Thyroid gland (tissue), 4 donors: ENCODE results near the gene MDFI. TPM values are rescaled to one million over a fixed set of nuclear protein-coding genes. Genes with fewer than 3 reads are reported as not detected.

ENCODE experiments used
- DNase-seq, 2 donors: peaks; one replicate each; pipeline ENCODE4 v3.0.0-alpha.2; 2019
- H3K27ac ChIP-seq, 3 donors: fragments of 200-600 bp; sonication (generic); 1 replicate in 2 of 3; 2 replicates in 1 of 3; pipeline ENCODE4 v1.5.1; 2016 to 2019; ENCODE audit warnings: mild to moderate bottlenecking in 1 of 3, moderate library complexity in 1 of 3
- H3K27me3 ChIP-seq: fragments of 200-600 bp; sonication (generic); one replicate; pipeline ENCODE4 v1.5.1; 2019
- H3K36me3 ChIP-seq, 2 donors: fragments of 200-600 bp; sonication (generic); one replicate each; pipeline ENCODE4 v1.5.1; 2016 to 2019
- H3K4me1 ChIP-seq, 2 donors: fragments of 200-600 bp; sonication (generic); one replicate each; pipeline ENCODE4 v1.5.1; 2017 to 2019
- H3K4me3 ChIP-seq, 3 donors: fragments of 200-600 bp; sonication (generic); replicated peaks in 1 of 3; 1 replicate in 2 of 3; 2 replicates in 1 of 3; pipeline ENCODE4 v1.5.1; 2016; ENCODE audit warnings: mild to moderate bottlenecking in 1 of 3
- H3K9me3 ChIP-seq: fragments of 200-600 bp; sonication (generic); one replicate; pipeline ENCODE4 v1.5.1; 2017
- POLR2A ChIP-seq, 2 donors: fragments of 450-650 bp; IDR thresholded peaks; one replicate each; pipeline ENCODE4 v1.6.1; 2017; ENCODE audit warnings: antibody characterized with exemption in 2 of 2, mild to moderate bottlenecking in 2 of 2, moderate library complexity in 1 of 2
- WGBS, 2 donors: methylation state at CpG; one replicate each; pipeline ENCODE4 v1.1.5; 2017; 5-methylcytosine and 5-hydroxymethylcytosine counted together
- intact Hi-C: fragments of 100-400 bp; cut with DNase I; formaldehyde crosslinking; loops from one replicate; pipeline ENCODE4 v1.15.1; 2023
- total RNA-seq, 4 donors: library from RNA; depleted of rRNA; stranded (reverse); fragments of >200 nt; gene quantifications; one replicate each; pipeline ENCODE4 v1.2.3, GENCODE V29; 2016
- TF ChIP-seq, protein P1 (sequence below), 6 experiments: fragments of 200-600 bp in 3 of 6; fragments of 450-650 bp in 3 of 6; sonication (generic) in 3 of 6; IDR thresholded peaks; one replicate each; pipeline ENCODE4 v1.5.1; 2016 to 2019; ENCODE audit warnings: antibody characterized with exemption in 6 of 6, mild to moderate bottlenecking in 2 of 6, inconsistent platforms in 1 of 6, moderate library complexity in 1 of 6

Gene MDFI
- total RNA-seq, 4 donors from 2014 or later: 2.9 to 9.3 (median 6.5) TPM

GRCh38 chr6:41652866-41653652 lies 14.8 kb downstream of the MDFI start:
- 52 to 72% methylated on average over 27 to 30 of the region's 32 CpGs for WGBS, 2 donors

DNA sequence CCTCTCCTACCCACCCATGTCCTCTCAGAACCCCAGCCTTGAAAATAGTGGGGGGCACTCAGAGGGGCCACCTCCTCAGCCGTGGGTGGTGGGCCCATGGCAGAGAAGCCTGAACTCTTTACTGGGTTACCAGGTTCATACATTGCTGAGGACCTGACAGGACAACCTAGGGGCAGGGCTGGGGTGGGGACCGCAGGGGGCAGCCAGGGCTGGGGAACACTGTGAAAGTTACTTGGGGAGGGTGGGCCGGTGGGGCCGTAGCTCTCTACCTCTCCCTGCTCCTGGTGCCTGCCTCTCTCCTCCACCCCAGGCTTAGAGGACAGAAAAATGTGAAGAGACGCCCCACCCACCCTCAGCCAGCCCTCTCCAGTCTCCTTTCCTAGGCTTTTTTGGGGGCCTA lies 15.4 kb downstream of the MDFI start:
- TF ChIP-seq POLR2A (IDR thresholded peaks at IDR 0.05): no peak
- TF ChIP-seq, protein P1, sequence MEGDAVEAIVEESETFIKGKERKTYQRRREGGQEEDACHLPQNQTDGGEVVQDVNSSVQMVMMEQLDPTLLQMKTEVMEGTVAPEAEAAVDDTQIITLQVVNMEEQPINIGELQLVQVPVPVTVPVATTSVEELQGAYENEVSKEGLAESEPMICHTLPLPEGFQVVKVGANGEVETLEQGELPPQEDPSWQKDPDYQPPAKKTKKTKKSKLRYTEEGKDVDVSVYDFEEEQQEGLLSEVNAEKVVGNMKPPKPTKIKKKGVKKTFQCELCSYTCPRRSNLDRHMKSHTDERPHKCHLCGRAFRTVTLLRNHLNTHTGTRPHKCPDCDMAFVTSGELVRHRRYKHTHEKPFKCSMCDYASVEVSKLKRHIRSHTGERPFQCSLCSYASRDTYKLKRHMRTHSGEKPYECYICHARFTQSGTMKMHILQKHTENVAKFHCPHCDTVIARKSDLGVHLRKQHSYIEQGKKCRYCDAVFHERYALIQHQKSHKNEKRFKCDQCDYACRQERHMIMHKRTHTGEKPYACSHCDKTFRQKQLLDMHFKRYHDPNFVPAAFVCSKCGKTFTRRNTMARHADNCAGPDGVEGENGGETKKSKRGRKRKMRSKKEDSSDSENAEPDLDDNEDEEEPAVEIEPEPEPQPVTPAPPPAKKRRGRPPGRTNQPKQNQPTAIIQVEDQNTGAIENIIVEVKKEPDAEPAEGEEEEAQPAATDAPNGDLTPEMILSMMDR (IDR thresholded peaks at IDR 0.05): no peak
- no peak overlapping the region for H3K27ac ChIP-seq

More at GRCh38 chr6:41652866-41653652, 14.8 kb downstream of the MDFI start:
- Histone ChIP-seq H3K27me3 (no peaks in the 10 kb centered on the region), H3K27ac (no peak overlapping the region), H3K4me3 (no peak overlapping the region), H3K9me3 (no peaks in the 10 kb centered on the region), H3K4me1 (no peaks in the 10 kb centered on the region), H3K36me3 (no peaks in the 10 kb centered on the region)
- peak; percentile 20 to 22 for DNase-seq
- intact Hi-C loops: no loop called here
- no peak for TF ChIP-seq POLR2A (IDR thresholded peaks at IDR 0.05)
- TF ChIP-seq, protein P1 (IDR thresholded peaks at IDR 0.05): no peak

DNA sequence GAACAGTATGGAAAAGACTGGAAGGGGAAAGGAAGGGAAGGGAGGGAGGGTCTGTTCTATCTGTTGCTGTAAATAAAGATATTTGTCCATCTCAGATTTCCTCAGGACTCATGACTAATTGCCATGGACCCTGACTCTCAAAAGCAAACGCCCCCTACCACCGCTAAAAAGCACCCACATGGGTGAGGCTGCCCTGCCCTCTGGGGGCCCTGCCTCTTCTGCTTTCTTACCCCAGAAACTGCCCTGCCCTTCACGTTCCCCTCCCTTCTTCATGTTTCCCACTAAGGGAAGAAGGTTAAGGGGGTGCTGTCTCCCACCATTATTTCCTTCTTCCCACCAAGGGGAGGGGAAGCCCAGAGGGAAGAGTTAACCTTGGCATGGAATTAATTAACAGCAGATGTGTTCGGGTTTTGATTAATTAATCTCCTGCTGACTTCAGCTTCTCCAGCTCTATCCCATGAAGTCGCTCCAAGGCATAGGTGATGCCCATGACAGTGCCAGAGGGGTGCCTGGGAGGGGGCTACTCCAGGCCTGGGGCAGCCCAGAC lies 16.0 kb downstream of the MDFI start:
- Histone ChIP-seq H3K27ac (no peak overlapping the region), H3K36me3 (no peaks in the 10 kb centered on the region), H3K4me1 (no peaks in the 10 kb centered on the region), H3K27me3 (no peaks in the 10 kb centered on the region), H3K4me3 (no peak overlapping the region), H3K9me3 (no peaks in the 10 kb centered on the region)
- DNase-seq: no peak
- intact Hi-C loops: no loop called here
- no peak for TF ChIP-seq POLR2A (IDR thresholded peaks at IDR 0.05)
- TF ChIP-seq, protein P1 (IDR thresholded peaks at IDR 0.05): no peak
- WGBS, 2 donors: 79 to 80% methylated on average over 5 of the region's 5 CpGs

More for the DNA sequence above, 15.4 kb downstream of the MDFI start:
- intact Hi-C loops: no loop called here
- no peak for DNase-seq
- H3K4me3 ChIP-seq: no peak overlapping the region
- no peaks in the 10 kb centered on the region for H3K4me1 ChIP-seq
- H3K36me3 ChIP-seq: no peaks in the 10 kb centered on the region
- 80 to 89% methylated on average over 4 to 5 of the region's 5 CpGs for WGBS, 2 donors
- no peaks in the 10 kb centered on the region for H3K9me3 ChIP-seq
- no peaks in the 10 kb centered on the region for H3K27me3 ChIP-seq

GRCh38 chr6:41654698-41655151 lies 16.5 kb downstream of the MDFI start:
- no peaks in the 10 kb centered on the region for H3K27me3 ChIP-seq
- intact Hi-C loops: no loop called here
- TF ChIP-seq, protein P1 (IDR thresholded peaks at IDR 0.05): no peak
- no peak for TF ChIP-seq POLR2A (IDR thresholded peaks at IDR 0.05)
- no peak overlapping the region for H3K4me3 ChIP-seq
- 86 to 92% methylated on average over 6 to 7 of the region's 8 CpGs for WGBS, 2 donors
- no peaks in the 10 kb centered on the region for H3K4me1 ChIP-seq
- no peaks in the 10 kb centered on the region for H3K9me3 ChIP-seq
- DNase-seq: no peak
- no peaks in the 10 kb centered on the region for H3K36me3 ChIP-seq
- H3K27ac ChIP-seq: no peak overlapping the region

- no peak overlapping the region for H3K4me3 ChIP-seq
- no peaks in the 10 kb centered on the region for H3K36me3 ChIP-seq
- 85% methylated on average over 8 of the region's 8 CpGs for WGBS, 2 donors
- intact Hi-C loops: no loop called here
- no peaks in the 10 kb centered on the region for H3K4me1 ChIP-seq
- DNase-seq: no peak
- H3K27me3 ChIP-seq: no peaks in the 10 kb centered on the region
- H3K9me3 ChIP-seq: no peaks in the 10 kb centered on the region
- no peak overlapping the region for H3K27ac ChIP-seq
- TF ChIP-seq POLR2A (IDR thresholded peaks at IDR 0.05): no peak
- TF ChIP-seq, protein P1 (IDR thresholded peaks at IDR 0.05): no peak
Measured at GRCh38 chr6:41655176-41655575, 16.9 kb downstream of the MDFI start.
